GM12878 (cell line): ENCODE results near the gene ITGA4.

Experiments
- ATF3 ChIP-seq: IDR thresholded peaks from 2 replicates; pipeline ENCODE4 v1.6.1; 2011; ENCODE audit warnings: low read depth, mild to moderate bottlenecking, low read length, moderate library complexity, borderline replicate concordance; ENCODE audit errors: extremely low read depth
- CBFB ChIP-seq: IDR thresholded peaks from 2 replicates; pipeline ENCODE4 v1.6.1; 2016; ENCODE audit warnings: antibody characterized with exemption, low read depth
- CHD4 ChIP-seq: fragments of 200-600 bp; sonication (generic); IDR thresholded peaks from 2 replicates; pipeline ENCODE4 v1.6.1; 2016; ENCODE audit warnings: mild to moderate bottlenecking
- CTCF ChIP-seq, 3 experiments: IDR thresholded peaks in 2 of 3; conservative IDR thresholded peaks in 1 of 3; 2 replicates each; pipeline ENCODE4 v1.5.1; 2011; ENCODE audit warnings: low read depth in 3 of 3, low read length in 3 of 3, mild to moderate bottlenecking in 3 of 3, control low read depth in 2 of 3, moderate library complexity in 2 of 3, inconsistent platforms in 1 of 3, mixed read lengths in 1 of 3; ENCODE audit not compliant: control insufficient read depth in 2 of 3, insufficient read depth in 1 of 3; ENCODE audit errors: extremely low read depth in 1 of 3
- EP300 ChIP-seq, 2 experiments: fragments of 150-350 bp in 1 of 2; IDR thresholded peaks; 2 replicates each; pipeline ENCODE4 v1.6.1; 2011 to 2012; ENCODE audit warnings: low read depth in 2 of 2, low read length in 2 of 2, borderline replicate concordance in 1 of 2, improper control_type of control experiment in 1 of 2, inconsistent platforms in 1 of 2; ENCODE audit not compliant: control insufficient read depth in 1 of 2
- HDAC2 ChIP-seq: fragments of 200-600 bp; sonication (generic); IDR thresholded peaks from 2 replicates; pipeline ENCODE4 v1.6.1; 2017
- HDAC6 ChIP-seq: fragments of 200-600 bp; sonication (generic); IDR thresholded peaks from one replicate; pipeline ENCODE4 v1.8.0; 2017; ENCODE audit warnings: antibody characterized with exemption; ENCODE audit not compliant: unreplicated experiment
- JUND ChIP-seq: IDR thresholded peaks from 2 replicates; pipeline ENCODE4 v1.6.1; 2012; ENCODE audit warnings: low read depth, mild to moderate bottlenecking, low read length, improper control_type of control experiment, moderate library complexity
- NKRF ChIP-seq: fragments of 450-650 bp; conservative IDR thresholded peaks from 2 replicates; pipeline ENCODE4 v1.6.1; 2017; ENCODE audit warnings: mild to moderate bottlenecking, moderate library complexity
- PKNOX1 ChIP-seq: fragments of 450-650 bp; IDR thresholded peaks from 2 replicates; pipeline ENCODE4 v1.6.1; 2016; ENCODE audit warnings: mild to moderate bottlenecking
- ZNF384 ChIP-seq: IDR thresholded peaks from 2 replicates; pipeline ENCODE4 v1.6.1; 2012; ENCODE audit warnings: low read depth, mild to moderate bottlenecking, low read length, improper control_type of control experiment, borderline replicate concordance

GRCh38 chr2:181500201-181500600 lies 43.0 kb downstream of the ITGA4 start:
- no peak for TF ChIP-seq EP300 (IDR thresholded peaks at IDR 0.05; ENCODE audit: borderline replicate concordance in 1 of 2, control insufficient read depth in 1 of 2, low read depth in 2 of 2, low read length in 2 of 2)
- TF ChIP-seq CBFB: no peak
- TF ChIP-seq HDAC6: no peak
- TF ChIP-seq ZNF384: no peak
- TF ChIP-seq ATF3: no peak
- TF ChIP-seq PKNOX1: no peak
- no peak for TF ChIP-seq CHD4
- no peak for TF ChIP-seq NKRF
- TF ChIP-seq CTCF (IDR thresholded peaks at IDR 0.05 in 2 of 3, conservative IDR thresholded peaks at IDR 0.05 in 1 of 3; ENCODE audit: control insufficient read depth in 2 of 3, extremely low read depth in 1 of 3, insufficient read depth in 1 of 3, low read depth in 3 of 3, low read length in 3 of 3): no peak
- TF ChIP-seq JUND: no peak
- TF ChIP-seq HDAC2: no peak
